Liver (tissue), 9 donors: ENCODE measurements around the gene SCN4A. TPM values are rescaled to one million over a fixed set of nuclear protein-coding genes. Genes with fewer than 3 reads are reported as not detected.

ENCODE experiments used
- DNase-seq: peaks from one replicate; pipeline ENCODE4 v3.0.0-alpha.2; 2017; ENCODE audit warnings: low spot score
- H3K27ac ChIP-seq, 2 donors: one replicate each; pipeline ENCODE4 v1.7.0; 2013; ENCODE audit warnings: inconsistent platforms in 2 of 2, low read length in 2 of 2, control low read depth in 1 of 2, low read depth in 1 of 2, mild to moderate bottlenecking in 1 of 2
- H3K27me3 ChIP-seq, 4 donors: one replicate each; pipeline versions ENCODE4 v1.6.1 to v1.7.0; 2013; ENCODE audit warnings: low read length in 3 of 4, inconsistent platforms in 1 of 4, mild to moderate bottlenecking in 1 of 4, moderate library complexity in 1 of 4; ENCODE audit not compliant: control insufficient read depth in 4 of 4, insufficient read depth in 4 of 4
- H3K36me3 ChIP-seq, 4 donors: one replicate each; pipeline versions ENCODE4 v1.6.1 to v1.7.0; 2013; ENCODE audit warnings: low read length in 3 of 4, mild to moderate bottlenecking in 3 of 4, low read depth in 1 of 4, moderate library complexity in 1 of 4; ENCODE audit not compliant: control insufficient read depth in 4 of 4, insufficient read depth in 3 of 4
- H3K4me1 ChIP-seq, 4 donors: one replicate each; pipeline versions ENCODE4 v1.6.1 to v1.7.0; 2013; ENCODE audit warnings: low read length in 3 of 4, mild to moderate bottlenecking in 3 of 4, moderate library complexity in 1 of 4; ENCODE audit not compliant: control insufficient read depth in 4 of 4, insufficient read depth in 4 of 4
- H3K4me3 ChIP-seq, 3 donors: one replicate each; pipeline versions ENCODE4 v1.6.1 to v1.7.0; 2013; ENCODE audit warnings: low read length in 3 of 3, control low read depth in 1 of 3, low read depth in 1 of 3, mild to moderate bottlenecking in 1 of 3
- H3K9ac ChIP-seq, 2 donors: one replicate each; pipeline ENCODE4 v1.7.0; 2013; ENCODE audit warnings: low read length in 2 of 2, mild to moderate bottlenecking in 2 of 2, moderate library complexity in 2 of 2, control low read depth in 1 of 2, low read depth in 1 of 2
- H3K9me3 ChIP-seq, 4 donors: one replicate each; pipeline versions ENCODE4 v1.6.1 to v1.7.0; 2013; ENCODE audit warnings: low read length in 3 of 4; ENCODE audit not compliant: control insufficient read depth in 4 of 4
- EGR1 ChIP-seq, 2 donors: IDR thresholded peaks; 2 replicates each; pipeline ENCODE4 v1.6.1; 2016 to 2018; ENCODE audit warnings: antibody characterized with exemption in 2 of 2, low read depth in 2 of 2
- FOXA1 ChIP-seq: IDR thresholded peaks from 2 replicates; pipeline ENCODE4 v1.6.1; 2016; ENCODE audit warnings: antibody characterized with exemption
- FOXA2 ChIP-seq: IDR thresholded peaks from 2 replicates; pipeline ENCODE4 v1.6.1; 2016; ENCODE audit warnings: antibody characterized with exemption
- GABPA ChIP-seq, 2 donors: IDR thresholded peaks in 1 of 2; conservative IDR thresholded peaks in 1 of 2; 2 replicates each; pipeline ENCODE4 v1.6.1; 2016; ENCODE audit warnings: antibody characterized with exemption in 2 of 2, mild to moderate bottlenecking in 1 of 2, moderate library complexity in 1 of 2
- HNF4A ChIP-seq, 2 donors: conservative IDR thresholded peaks; 2 replicates each; pipeline ENCODE4 v1.6.1; 2016; ENCODE audit warnings: antibody characterized with exemption in 2 of 2, mild to moderate bottlenecking in 2 of 2
- HNF4G ChIP-seq: IDR thresholded peaks from 2 replicates; pipeline ENCODE4 v1.6.1; 2016; ENCODE audit warnings: antibody characterized with exemption
- JUND ChIP-seq, 2 donors: IDR thresholded peaks; 2 replicates each; pipeline ENCODE4 v1.6.1; 2016; ENCODE audit warnings: antibody characterized with exemption in 2 of 2
- NR2F2 ChIP-seq: IDR thresholded peaks from 2 replicates; pipeline ENCODE4 v1.6.1; 2016; ENCODE audit warnings: antibody characterized with exemption
- RAD21 ChIP-seq, 2 donors: IDR thresholded peaks; 2 replicates each; pipeline ENCODE4 v1.6.1; 2016; ENCODE audit warnings: antibody characterized with exemption in 2 of 2, mild to moderate bottlenecking in 2 of 2
- RXRA ChIP-seq, 2 donors: IDR thresholded peaks; 2 replicates each; pipeline ENCODE4 v1.6.1; 2017 to 2018; ENCODE audit warnings: antibody characterized with exemption in 2 of 2, mild to moderate bottlenecking in 1 of 2
- SP1 ChIP-seq: IDR thresholded peaks from 2 replicates; pipeline ENCODE4 v1.6.1; 2018; ENCODE audit warnings: antibody characterized with exemption, mild to moderate bottlenecking
- TAF1 ChIP-seq: conservative IDR thresholded peaks from 2 replicates; pipeline ENCODE4 v1.6.1; 2016; ENCODE audit warnings: antibody characterized with exemption, mild to moderate bottlenecking
- YY1 ChIP-seq: IDR thresholded peaks from 2 replicates; pipeline ENCODE4 v1.6.1; 2016; ENCODE audit warnings: antibody characterized with exemption, mild to moderate bottlenecking
- WGBS: extraction: QIAGEN DNeasy Blood & Tissue Kit; methylation state at CpG from one replicate; pipeline ENCODE4 v1.1.7; 2013; 5-methylcytosine and 5-hydroxymethylcytosine counted together
- polyA plus RNA-seq, 2 donors: library from polyadenylated mRNA; stranded (reverse) in 1 of 2; unstranded in 1 of 2; fragments of 200-250 nt in 1 of 2; fragments of >200 nt in 1 of 2; fragmentation: Nextera tagmentation in 1 of 2; extraction: Ambion mirVana in 1 of 2; gene quantifications; one replicate each; pipeline versions ENCODE4 v1.2.1 to v1.2.3, GENCODE V29; 2013 to 2015
- total RNA-seq, 2 donors: library from RNA; depleted of rRNA; stranded (reverse); fragments of >200 nt; gene quantifications; one replicate each; pipeline ENCODE4 v1.2.3, GENCODE V29; 2014
- TF ChIP-seq, protein P1 (sequence below): IDR thresholded peaks from 2 replicates; pipeline ENCODE4 v1.6.1; 2016; ENCODE audit warnings: antibody characterized with exemption
- TF ChIP-seq, protein P2 (sequence below): IDR thresholded peaks from 2 replicates; pipeline ENCODE4 v1.6.1; 2016; ENCODE audit warnings: antibody characterized with exemption, mild to moderate bottlenecking
- TF ChIP-seq, protein P3 (sequence below): IDR thresholded peaks from 2 replicates; pipeline ENCODE4 v1.6.1; 2016; ENCODE audit warnings: antibody characterized with exemption
- TF ChIP-seq, protein P4 (sequence below): fragments of 150-350 bp; IDR thresholded peaks from 2 replicates; pipeline ENCODE4 v1.5.1; 2017; ENCODE audit warnings: improper control_type of control experiment, low read depth, low read length; ENCODE audit not compliant: missing input control
- TF ChIP-seq, protein P5 (sequence below): IDR thresholded peaks from 2 replicates; pipeline ENCODE4 v1.6.1; 2016; ENCODE audit warnings: antibody characterized with exemption
- donor health status: healthy.
- donor health status: healthy.
- donor health status: healthy.
- donor health status: healthy.
- donor health status: healthy.

SCN4A gene
- total and polyA plus RNA-seq, 4 donors = 0.04 to 1.3 (median 0.43) TPM

DNA sequence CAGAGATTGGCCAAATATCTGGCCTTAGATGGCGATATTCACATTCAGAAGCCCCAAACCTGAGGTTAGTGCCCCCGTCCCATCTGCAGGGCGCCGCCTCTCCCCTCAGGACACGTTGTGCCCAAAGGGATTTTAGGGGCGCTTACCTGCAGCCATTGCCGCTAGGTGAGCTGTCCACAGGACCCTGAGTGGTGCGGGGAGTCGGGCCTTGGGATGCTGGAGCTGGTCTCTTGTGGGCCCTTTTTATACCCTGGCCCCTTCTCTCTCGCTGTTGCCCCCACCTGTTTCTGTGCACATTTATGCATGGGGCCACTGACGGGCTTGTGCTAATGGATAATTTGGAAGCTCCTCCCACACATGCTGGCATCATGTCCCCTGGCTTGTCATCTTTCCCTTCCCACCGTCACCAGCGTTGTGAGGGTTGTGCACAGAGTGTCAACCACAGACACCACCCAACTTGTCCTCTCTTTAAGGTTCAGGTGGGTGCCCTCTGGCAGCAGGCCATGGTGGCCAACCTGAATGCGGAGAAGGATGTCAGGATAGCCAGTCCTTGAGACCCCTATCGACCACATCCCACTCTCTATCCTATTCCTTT lies 61.6 kb downstream of the SCN4A start, which contains the start of gene CSHL1:
CSHL1 (minus strand) TSS at position 218 of the 595 bp plus-strand sequence; CDS start at position 156, 62 bp downstream.
- no peak for DNase-seq
- WGBS = 76% methylated on average over 15 of the region's 15 CpGs

More for the DNA sequence above, 61.6 kb downstream of the SCN4A start, which contains the start of gene CSHL1:
- Histone ChIP-seq H3K9me3 (no peaks in the 10 kb centered on the region), H3K27ac (no peak within 1 kb of the TSS), H3K36me3 (no peaks in the 10 kb centered on the region), H3K9ac (no peak within 1 kb of the TSS), H3K4me1 (no peaks in the 10 kb centered on the region), H3K27me3 (no peaks in the 10 kb centered on the region), H3K4me3 (no peak within 1 kb of the TSS)
- no peak for TF ChIP-seq YY1
- TF ChIP-seq, protein P1, sequence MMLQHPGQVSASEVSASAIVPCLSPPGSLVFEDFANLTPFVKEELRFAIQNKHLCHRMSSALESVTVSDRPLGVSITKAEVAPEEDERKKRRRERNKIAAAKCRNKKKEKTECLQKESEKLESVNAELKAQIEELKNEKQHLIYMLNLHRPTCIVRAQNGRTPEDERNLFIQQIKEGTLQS = no peak
- no peak for TF ChIP-seq SP1
- TF ChIP-seq, protein P2, sequence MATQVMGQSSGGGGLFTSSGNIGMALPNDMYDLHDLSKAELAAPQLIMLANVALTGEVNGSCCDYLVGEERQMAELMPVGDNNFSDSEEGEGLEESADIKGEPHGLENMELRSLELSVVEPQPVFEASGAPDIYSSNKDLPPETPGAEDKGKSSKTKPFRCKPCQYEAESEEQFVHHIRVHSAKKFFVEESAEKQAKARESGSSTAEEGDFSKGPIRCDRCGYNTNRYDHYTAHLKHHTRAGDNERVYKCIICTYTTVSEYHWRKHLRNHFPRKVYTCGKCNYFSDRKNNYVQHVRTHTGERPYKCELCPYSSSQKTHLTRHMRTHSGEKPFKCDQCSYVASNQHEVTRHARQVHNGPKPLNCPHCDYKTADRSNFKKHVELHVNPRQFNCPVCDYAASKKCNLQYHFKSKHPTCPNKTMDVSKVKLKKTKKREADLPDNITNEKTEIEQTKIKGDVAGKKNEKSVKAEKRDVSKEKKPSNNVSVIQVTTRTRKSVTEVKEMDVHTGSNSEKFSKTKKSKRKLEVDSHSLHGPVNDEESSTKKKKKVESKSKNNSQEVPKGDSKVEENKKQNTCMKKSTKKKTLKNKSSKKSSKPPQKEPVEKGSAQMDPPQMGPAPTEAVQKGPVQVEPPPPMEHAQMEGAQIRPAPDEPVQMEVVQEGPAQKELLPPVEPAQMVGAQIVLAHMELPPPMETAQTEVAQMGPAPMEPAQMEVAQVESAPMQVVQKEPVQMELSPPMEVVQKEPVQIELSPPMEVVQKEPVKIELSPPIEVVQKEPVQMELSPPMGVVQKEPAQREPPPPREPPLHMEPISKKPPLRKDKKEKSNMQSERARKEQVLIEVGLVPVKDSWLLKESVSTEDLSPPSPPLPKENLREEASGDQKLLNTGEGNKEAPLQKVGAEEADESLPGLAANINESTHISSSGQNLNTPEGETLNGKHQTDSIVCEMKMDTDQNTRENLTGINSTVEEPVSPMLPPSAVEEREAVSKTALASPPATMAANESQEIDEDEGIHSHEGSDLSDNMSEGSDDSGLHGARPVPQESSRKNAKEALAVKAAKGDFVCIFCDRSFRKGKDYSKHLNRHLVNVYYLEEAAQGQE = no peak
- TF ChIP-seq GABPA (IDR thresholded peaks at IDR 0.05 in 1 of 2, conservative IDR thresholded peaks at IDR 0.05 in 1 of 2) = no peak
- no peak for TF ChIP-seq FOXA2
- TF ChIP-seq HNF4G = no peak
- TF ChIP-seq, protein P3, sequence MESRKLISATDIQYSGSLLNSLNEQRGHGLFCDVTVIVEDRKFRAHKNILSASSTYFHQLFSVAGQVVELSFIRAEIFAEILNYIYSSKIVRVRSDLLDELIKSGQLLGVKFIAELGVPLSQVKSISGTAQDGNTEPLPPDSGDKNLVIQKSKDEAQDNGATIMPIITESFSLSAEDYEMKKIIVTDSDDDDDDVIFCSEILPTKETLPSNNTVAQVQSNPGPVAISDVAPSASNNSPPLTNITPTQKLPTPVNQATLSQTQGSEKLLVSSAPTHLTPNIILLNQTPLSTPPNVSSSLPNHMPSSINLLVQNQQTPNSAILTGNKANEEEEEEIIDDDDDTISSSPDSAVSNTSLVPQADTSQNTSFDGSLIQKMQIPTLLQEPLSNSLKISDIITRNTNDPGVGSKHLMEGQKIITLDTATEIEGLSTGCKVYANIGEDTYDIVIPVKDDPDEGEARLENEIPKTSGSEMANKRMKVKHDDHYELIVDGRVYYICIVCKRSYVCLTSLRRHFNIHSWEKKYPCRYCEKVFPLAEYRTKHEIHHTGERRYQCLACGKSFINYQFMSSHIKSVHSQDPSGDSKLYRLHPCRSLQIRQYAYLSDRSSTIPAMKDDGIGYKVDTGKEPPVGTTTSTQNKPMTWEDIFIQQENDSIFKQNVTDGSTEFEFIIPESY = no peak
- no peak for TF ChIP-seq TAF1
- TF ChIP-seq FOXA1 = no peak
- TF ChIP-seq EGR1 (IDR thresholded peaks at IDR 0.05; ENCODE audit: low read depth in 2 of 2) = no peak
- TF ChIP-seq RAD21 (IDR thresholded peaks at IDR 0.05) = no peak
- TF ChIP-seq JUND (IDR thresholded peaks at IDR 0.05) = no peak
- no peak for TF ChIP-seq RXRA (IDR thresholded peaks at IDR 0.05)
- TF ChIP-seq, protein P4, sequence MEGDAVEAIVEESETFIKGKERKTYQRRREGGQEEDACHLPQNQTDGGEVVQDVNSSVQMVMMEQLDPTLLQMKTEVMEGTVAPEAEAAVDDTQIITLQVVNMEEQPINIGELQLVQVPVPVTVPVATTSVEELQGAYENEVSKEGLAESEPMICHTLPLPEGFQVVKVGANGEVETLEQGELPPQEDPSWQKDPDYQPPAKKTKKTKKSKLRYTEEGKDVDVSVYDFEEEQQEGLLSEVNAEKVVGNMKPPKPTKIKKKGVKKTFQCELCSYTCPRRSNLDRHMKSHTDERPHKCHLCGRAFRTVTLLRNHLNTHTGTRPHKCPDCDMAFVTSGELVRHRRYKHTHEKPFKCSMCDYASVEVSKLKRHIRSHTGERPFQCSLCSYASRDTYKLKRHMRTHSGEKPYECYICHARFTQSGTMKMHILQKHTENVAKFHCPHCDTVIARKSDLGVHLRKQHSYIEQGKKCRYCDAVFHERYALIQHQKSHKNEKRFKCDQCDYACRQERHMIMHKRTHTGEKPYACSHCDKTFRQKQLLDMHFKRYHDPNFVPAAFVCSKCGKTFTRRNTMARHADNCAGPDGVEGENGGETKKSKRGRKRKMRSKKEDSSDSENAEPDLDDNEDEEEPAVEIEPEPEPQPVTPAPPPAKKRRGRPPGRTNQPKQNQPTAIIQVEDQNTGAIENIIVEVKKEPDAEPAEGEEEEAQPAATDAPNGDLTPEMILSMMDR = no peak
- TF ChIP-seq HNF4A (conservative IDR thresholded peaks at IDR 0.05) = no peak
- TF ChIP-seq, protein P5, sequence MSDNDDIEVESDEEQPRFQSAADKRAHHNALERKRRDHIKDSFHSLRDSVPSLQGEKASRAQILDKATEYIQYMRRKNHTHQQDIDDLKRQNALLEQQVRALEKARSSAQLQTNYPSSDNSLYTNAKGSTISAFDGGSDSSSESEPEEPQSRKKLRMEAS = no peak
- TF ChIP-seq NR2F2 = no peak
